Muscle layer of duodenum (tissue), 2 donors: Measurements from ENCODE around the gene TSSK6.
"Not testable (repeated sequence)": the region's sequence is repeated elsewhere in the genome, so short reads cannot be mapped to it uniquely, and the experiment has no call there.

Experiments used
- H3K27ac ChIP-seq: one replicate; pipeline ENCODE4 v1.7.0; 2013; ENCODE audit warnings: mild to moderate bottlenecking, low read length
- H3K27me3 ChIP-seq: one replicate; pipeline ENCODE4 v1.7.0; 2013; ENCODE audit warnings: low read depth, mild to moderate bottlenecking, control low read depth, low read length
- H3K36me3 ChIP-seq, 2 donors: one replicate each; pipeline ENCODE4 v1.7.0; 2013; ENCODE audit warnings: low read length in 2 of 2, control low read depth in 1 of 2, mild to moderate bottlenecking in 1 of 2; ENCODE audit not compliant: insufficient read depth in 2 of 2, control insufficient read depth in 1 of 2
- H3K4me1 ChIP-seq, 2 donors: one replicate each; pipeline ENCODE4 v1.7.0; 2013; ENCODE audit warnings: low read length in 2 of 2, mild to moderate bottlenecking in 2 of 2, control low read depth in 1 of 2, moderate library complexity in 1 of 2; ENCODE audit not compliant: insufficient read depth in 2 of 2, control insufficient read depth in 1 of 2
- H3K4me3 ChIP-seq, 2 donors: one replicate each; pipeline ENCODE4 v1.7.0; 2013; ENCODE audit warnings: low read length in 2 of 2, low read depth in 1 of 2, mild to moderate bottlenecking in 1 of 2
- H3K9me3 ChIP-seq, 2 donors: one replicate each; pipeline ENCODE4 v1.7.0; 2013; ENCODE audit warnings: low read length in 2 of 2, control low read depth in 1 of 2, mild to moderate bottlenecking in 1 of 2; ENCODE audit not compliant: control insufficient read depth in 1 of 2
- donor health status: healthy.

TSSK6 gene

DNA sequence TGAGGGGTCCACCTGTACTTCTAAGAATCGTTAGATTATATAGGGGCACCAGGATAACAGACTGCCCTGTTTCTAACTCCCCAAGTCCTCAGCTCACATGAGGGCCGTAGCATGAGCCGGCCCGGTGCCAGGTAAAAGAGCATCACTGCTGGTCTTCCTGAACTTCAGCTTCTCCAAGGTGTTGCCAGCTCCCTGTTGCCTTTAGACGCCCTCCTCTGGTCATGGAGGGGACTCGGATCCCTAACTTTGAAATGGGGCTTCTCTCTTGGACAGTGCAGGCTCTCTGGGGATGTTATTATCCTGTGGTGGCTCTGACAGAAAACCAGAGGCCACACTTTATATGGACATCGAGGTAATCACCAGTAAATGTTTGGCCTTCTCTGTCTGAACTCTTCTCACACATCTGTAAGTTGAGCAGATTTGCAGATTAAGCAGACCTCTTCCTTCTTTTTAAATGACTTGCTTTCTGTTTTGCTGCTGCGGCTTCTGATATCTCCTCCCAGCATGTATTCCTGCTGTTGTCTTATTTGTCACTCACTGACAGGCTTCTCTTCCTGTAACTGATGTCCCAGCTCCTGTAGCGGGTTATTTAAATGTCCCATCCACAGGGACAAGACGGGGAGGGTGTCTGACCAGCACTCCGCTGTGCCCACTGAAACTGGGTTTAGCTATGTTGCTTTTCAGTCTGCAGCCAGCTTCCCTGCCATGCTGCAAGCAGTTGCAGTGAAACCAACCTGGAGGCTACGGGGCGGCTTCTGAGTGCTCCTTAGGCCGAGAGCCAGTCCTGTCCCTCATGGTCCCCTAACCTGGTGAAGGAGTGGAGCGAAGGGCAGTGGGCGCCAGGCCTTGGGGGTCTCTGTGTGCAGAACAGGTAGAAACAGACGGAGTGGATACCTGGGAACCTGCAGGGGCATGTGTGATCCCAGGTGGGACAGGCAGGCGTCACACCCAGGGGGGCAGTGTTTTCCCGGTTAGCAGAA, 39.2 kb downstream of the TSSK6 start:
- Histone ChIP-seq H3K36me3 (peaks cover 12 to 23% of the 10 kb centered on the region in 2 donors), H3K9me3 (no peaks in the 10 kb centered on the region), H3K4me1 (no peaks in the 10 kb centered on the region), H3K4me3 (no peak overlapping the region), H3K27me3 (no peaks in the 10 kb centered on the region), H3K27ac (no peak overlapping the region)

DNA sequence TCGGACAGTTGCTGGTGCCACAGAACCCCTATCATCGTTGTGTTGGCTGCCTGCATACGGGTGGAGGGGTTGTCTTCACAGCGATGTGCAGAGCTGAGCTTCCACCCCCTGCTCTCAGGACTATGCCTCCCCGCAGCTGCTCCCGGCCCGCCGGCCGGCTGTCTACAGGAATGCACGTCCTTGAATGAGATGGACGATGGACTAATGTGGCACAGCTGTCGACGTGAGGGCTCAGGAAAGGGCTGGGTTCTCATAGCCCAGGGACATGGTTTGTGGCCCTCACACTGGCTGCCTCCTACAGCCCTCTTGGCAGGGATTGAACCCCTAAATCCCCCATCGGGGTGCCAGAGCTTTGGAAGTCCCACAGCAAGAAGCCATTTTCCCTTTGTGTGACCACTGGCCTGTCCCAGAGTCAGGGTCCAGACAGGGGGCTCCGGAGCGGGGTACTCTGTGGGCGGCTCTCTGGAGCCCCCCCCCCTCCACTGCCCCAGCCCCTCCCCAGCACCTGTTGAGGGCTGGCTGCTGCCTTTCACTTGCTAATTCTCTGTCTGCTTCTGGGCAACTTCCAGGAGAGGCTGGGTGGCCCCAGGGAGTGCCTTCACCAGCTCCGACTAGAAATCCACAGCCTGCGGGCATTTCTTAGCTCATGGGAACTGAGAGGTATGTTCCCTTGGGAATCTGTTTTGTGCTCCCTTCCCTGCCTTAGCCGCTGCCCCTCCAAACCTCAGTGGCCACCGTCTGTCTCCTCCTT, 40.2 kb downstream of the TSSK6 start:
- peaks cover 4 to 14% of the 10 kb centered on the region in 2 donors for H3K36me3 ChIP-seq
- no peaks in the 10 kb centered on the region for H3K9me3 ChIP-seq
- H3K27me3 ChIP-seq, result no peaks in the 10 kb centered on the region
- no peak overlapping the region for H3K4me3 ChIP-seq
- H3K27ac ChIP-seq, result no peak overlapping the region
- H3K4me1 ChIP-seq, result no peaks in the 10 kb centered on the region

DNA sequence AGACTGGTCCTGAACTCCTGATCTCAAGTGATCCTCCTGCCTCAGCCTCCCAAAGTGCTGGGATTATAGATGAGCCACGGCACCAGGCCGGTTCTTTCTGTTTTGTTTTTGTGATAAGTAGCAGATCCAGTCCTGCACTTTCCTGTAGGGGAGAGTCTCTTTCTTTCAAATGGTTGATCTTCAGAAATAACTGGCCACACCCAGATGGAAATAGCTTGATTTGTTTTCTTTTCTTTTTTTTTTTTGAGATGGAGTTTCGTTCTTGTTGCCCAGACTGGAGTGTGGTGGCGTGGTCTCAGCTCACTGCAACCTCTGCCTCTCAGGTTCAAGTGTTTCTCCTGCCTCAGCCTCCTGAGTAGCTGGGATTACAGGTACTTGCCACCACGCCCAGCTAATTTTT, 43.2 kb downstream of the TSSK6 start:
- not testable (repeated sequence) for H3K4me3 ChIP-seq, H3K27me3 ChIP-seq, H3K27ac ChIP-seq, H3K4me1 ChIP-seq
- H3K9me3 ChIP-seq, result peaks cover 10 to 11% of the 10 kb centered on the region in 2 donors
- peaks cover 11 to 24% of the 10 kb centered on the region in 2 donors for H3K36me3 ChIP-seq

DNA sequence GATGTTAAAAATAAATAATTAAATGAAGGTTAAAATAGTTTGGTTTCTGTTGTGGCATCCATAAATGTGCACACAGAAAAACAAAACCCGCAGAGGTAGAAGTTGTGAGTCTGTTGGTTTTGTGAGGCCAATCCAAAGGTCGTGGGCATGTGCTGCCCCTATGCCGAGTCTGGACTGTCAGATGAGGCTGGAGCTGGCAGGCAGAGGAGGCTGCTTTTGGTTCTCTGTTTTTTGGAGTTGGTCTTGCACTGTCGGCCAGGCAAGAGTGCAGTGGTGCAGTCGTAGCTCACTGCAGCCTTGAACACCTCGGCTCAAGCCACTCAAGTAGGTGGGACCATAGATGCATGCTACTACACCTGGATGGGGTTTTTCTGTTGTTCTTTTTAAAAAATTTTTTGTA, 43.7 kb downstream of the TSSK6 start:
- no peak overlapping the region for H3K4me3 ChIP-seq
- H3K9me3 ChIP-seq, result peaks cover 10 to 11% of the 10 kb centered on the region in 2 donors
- H3K4me1 ChIP-seq, result no peaks in the 10 kb centered on the region
- H3K36me3 ChIP-seq, result peaks cover 13 to 27% of the 10 kb centered on the region in 2 donors
- H3K27ac ChIP-seq, result no peak overlapping the region
- H3K27me3 ChIP-seq, result no peaks in the 10 kb centered on the region

DNA sequence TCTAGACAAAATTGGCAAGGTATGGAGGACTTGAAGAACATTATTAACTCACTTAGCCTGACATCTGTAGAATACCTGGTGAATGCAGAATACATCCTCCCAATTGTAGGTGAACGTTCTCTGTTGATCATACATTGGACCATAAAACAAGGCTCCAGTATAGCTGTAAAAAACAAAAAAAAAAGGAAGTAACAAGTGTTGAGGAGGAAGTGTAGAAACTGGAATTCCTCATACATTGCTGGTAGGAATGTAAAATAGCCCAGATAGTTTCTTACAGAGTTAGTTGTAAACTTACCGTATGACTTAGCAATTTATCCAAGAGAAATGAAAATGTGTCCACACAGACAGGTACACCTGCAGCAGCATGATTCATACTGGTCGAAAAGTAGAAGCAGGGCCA, 44.8 kb downstream of the TSSK6 start:
- H3K36me3 ChIP-seq, result peaks cover 24 to 38% of the 10 kb centered on the region in 2 donors
- H3K4me3 ChIP-seq, result no peak overlapping the region
- peaks cover 10 to 11% of the 10 kb centered on the region in 2 donors for H3K9me3 ChIP-seq
- no peak overlapping the region for H3K27ac ChIP-seq
- no peaks in the 10 kb centered on the region for H3K27me3 ChIP-seq
- H3K4me1 ChIP-seq, result no peaks in the 10 kb centered on the region

DNA sequence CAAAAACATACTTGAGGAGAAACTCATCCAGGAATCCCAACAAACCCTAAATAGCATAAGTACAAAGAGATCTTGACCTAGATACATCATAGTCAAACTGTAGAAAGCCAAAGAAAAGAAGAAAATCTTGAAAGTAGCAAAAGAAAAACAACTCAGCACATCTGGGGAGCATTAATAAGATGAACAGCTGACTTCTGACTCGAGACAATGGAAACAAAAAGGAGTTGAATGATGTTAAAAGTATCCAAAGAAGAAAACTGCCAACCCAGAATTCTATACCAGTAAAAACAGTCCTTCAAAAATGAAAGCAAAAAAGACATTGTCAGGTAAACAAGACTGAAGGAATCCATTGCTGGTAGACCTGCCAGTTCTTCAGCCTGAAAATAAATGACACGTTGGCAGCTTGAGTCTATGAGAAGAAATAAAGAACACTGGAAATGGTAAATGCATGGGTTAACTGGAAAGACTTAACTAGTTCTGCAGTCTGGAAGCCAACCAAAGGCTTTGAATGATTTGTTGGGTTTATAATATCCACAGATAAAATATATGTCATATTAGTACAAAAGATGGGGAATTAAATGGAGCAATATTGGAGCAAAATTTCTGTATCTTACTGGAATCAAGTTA, 46.8 kb downstream of the TSSK6 start:
- H3K27me3 ChIP-seq, result no peaks in the 10 kb centered on the region
- peaks cover 10 to 11% of the 10 kb centered on the region in 2 donors for H3K9me3 ChIP-seq
- H3K27ac ChIP-seq, result no peak overlapping the region
- H3K4me3 ChIP-seq, result peak overlapping the region in 1 of 2 donors; percentile 22
- peaks cover 28 to 36% of the 10 kb centered on the region in 2 donors for H3K36me3 ChIP-seq
- H3K4me1 ChIP-seq, result peaks cover 8 to 10% of the 10 kb centered on the region in 2 donors

DNA sequence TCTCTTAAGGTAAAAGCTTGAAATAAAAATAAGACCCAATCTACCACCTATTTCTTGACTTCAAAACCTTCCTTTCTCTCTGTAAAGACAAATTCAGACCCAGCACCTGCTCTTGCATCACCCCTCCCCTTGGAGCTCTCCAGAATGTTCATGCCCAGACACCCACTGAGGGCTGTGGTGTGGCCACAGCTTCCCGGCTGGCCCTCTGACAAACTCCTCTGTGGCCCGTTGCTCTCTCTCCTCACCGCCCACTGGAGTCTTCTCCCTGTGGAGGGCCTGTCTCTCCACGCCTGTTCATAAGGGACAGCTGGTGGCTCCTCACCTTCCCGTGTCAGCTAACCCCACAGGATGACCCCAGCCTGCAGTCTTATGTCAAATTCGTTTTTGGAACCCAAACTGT, 49.1 kb downstream of the TSSK6 start:
- H3K36me3 ChIP-seq, result peaks cover 28% of the 10 kb centered on the region in 2 donors
- H3K9me3 ChIP-seq, result peaks cover 10 to 11% of the 10 kb centered on the region in 2 donors
- peaks cover 20 to 34% of the 10 kb centered on the region in 2 donors for H3K4me1 ChIP-seq

DNA sequence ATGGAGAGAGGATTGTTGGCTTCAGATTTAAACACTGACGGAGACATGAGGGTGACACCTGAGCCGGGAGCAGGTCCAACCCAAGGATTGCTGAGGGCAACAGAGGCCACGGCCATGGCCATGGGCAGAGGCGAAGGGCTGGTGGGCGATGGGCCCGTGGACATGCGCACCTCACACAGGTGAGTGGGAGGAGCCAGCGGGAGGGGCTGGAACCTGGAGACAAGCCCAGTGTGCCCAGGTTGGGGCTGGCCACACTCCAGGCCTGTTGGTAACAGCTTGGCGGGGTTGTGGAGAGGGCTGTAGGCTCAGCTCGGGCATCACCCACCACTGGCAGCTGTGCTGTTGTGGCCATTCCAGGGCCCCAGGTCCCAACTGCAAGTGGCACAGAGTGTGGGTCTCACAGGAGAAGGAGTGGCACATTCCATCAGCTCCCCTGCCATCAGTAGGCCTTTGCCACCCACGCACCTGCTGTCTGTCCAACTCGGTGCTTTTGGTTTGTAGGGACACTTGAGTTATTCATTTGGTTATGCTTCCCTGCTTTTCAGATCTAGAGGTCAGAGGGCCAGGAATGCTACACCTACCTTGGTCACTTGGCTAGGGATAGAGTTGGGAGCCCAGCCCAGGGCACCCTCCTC, 49.8 kb downstream of the TSSK6 start:
- Histone ChIP-seq H3K4me3 (no peak overlapping the region), H3K36me3 (peaks cover 28% of the 10 kb centered on the region in 2 donors), H3K4me1 (peaks cover 22 to 40% of the 10 kb centered on the region in 2 donors), H3K27me3 (no peaks in the 10 kb centered on the region), H3K9me3 (peaks cover 10 to 11% of the 10 kb centered on the region in 2 donors), H3K27ac (no peak overlapping the region)

More for the DNA sequence above, 49.1 kb downstream of the TSSK6 start:
- no peaks in the 10 kb centered on the region for H3K27me3 ChIP-seq
- no peak overlapping the region for H3K4me3 ChIP-seq
- H3K27ac ChIP-seq, result no peak overlapping the region

DNA sequence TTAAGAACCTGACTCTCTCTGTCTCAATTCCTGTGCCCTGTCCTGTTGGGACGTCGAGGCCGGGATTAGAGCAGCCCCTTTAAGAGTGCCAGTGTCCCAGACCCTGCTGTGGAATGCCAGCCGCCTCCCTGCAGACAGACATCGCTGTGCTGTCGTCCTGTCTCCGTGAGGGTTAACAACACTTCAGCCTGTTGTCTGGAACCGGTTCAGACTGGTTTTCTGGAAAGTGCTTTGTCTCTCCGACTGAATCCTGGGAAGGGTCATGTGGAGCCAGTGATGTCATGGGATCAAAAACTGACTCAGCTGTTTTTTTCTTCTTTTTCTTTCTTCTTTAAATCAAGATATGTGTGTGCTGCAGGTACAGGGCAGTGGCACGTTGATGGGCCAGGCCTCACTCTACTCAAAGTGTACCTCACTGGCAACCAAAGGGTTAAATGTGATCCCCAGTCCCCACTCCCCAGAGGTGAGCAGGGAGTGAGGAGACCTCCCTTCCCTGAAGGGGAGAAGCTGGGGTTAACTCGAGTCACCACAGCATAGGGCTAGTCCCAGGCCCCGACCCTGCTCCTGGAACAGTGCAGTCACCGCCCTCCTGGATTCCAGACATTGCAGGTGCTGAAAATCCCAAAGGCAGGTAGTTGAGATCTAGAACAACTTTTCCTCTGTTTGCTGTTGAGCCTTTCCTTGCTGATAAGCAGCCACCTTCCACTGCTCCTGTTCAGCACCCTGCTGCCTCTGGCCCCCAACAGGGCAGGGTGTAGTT, 50.8 kb downstream of the TSSK6 start:
- Histone ChIP-seq H3K4me1 (peaks cover 30 to 49% of the 10 kb centered on the region in 2 donors), H3K4me3 (no peak overlapping the region), H3K9me3 (peaks cover 10 to 11% of the 10 kb centered on the region in 2 donors), H3K27ac (peak overlapping the region; percentile 62), H3K36me3 (peaks cover 28% of the 10 kb centered on the region in 2 donors), H3K27me3 (no peaks in the 10 kb centered on the region)
